Stimulated activated naive CD8-positive, alpha-beta T cell treated with anti-CD3 and anti-CD28 coated beads, Interleukin-15, amount 100 ng/mL, for 72 hours (primary cell): ENCODE results near the gene RYR2.
"Not testable (repeated sequence)": the region's sequence is repeated elsewhere in the genome, so short reads cannot be mapped to it uniquely, and the experiment has no call there.

Experiments
- ATAC-seq: fragments of 150-1000 bp; cut with Tn5 transposase; 2 replicates; pipeline ENCODE4 v1.10.0; 2021; ENCODE audit warnings: mild to moderate bottlenecking, moderate library complexity
- DNase-seq, 2 donors: peaks; one replicate each; pipeline ENCODE4 v3.0.0; 2021 to 2022
- H3K27ac Mint-ChIP-seq, 2 donors: one replicate each; pipeline ENCODE4 v1.8.0; 2022; ENCODE audit warnings: mild to moderate bottlenecking in 2 of 2, mixed read lengths in 2 of 2, moderate library complexity in 2 of 2
- H3K27me3 Mint-ChIP-seq: one replicate; pipeline ENCODE4 v1.8.0; 2022; ENCODE audit warnings: mixed read lengths
- H3K4me1 Mint-ChIP-seq: one replicate; pipeline ENCODE4 v1.8.0; 2022; ENCODE audit warnings: mild to moderate bottlenecking, mixed read lengths
- H3K4me3 Mint-ChIP-seq, 2 donors: one replicate each; pipeline ENCODE4 v1.8.0; 2022; ENCODE audit warnings: mild to moderate bottlenecking in 2 of 2, mixed read lengths in 2 of 2, moderate library complexity in 1 of 2
- H3K9me3 Mint-ChIP-seq, 2 donors: one replicate each; pipeline ENCODE4 v1.8.0; 2022; ENCODE audit warnings: mixed read lengths in 2 of 2

The RYR2 gene

GRCh38 chr1:237603036-237603568, 561.1 kb downstream of the RYR2 start:
- not testable (repeated sequence) for H3K4me1 Mint-ChIP-seq, ATAC-seq, DNase-seq, H3K4me3 Mint-ChIP-seq, H3K27me3 Mint-ChIP-seq, H3K27ac Mint-ChIP-seq
- H3K9me3 Mint-ChIP-seq, result peaks cover 21 to 32% of the 10 kb centered on the region in 2 donors

- DNase-seq (no peak), ATAC-seq (no peak)
- Mint-ChIP-seq H3K27ac (no peak overlapping the region), H3K9me3 (peaks cover 11 to 21% of the 10 kb centered on the region in 2 donors), H3K4me1 (no peaks in the 10 kb centered on the region), H3K4me3 (no peak overlapping the region), H3K27me3 (no peaks in the 10 kb centered on the region)
These were observed 566.4 kb downstream of the RYR2 start for GRCh38 chr1:237608433-237608832.

GRCh38 chr1:237610157-237610556, 568.2 kb downstream of the RYR2 start:
- H3K27me3 Mint-ChIP-seq, result no peaks in the 10 kb centered on the region
- H3K4me3 Mint-ChIP-seq, result no peak overlapping the region
- ATAC-seq, result no peak
- DNase-seq, result no peak
- no peaks in the 10 kb centered on the region for H3K4me1 Mint-ChIP-seq
- H3K9me3 Mint-ChIP-seq, result peaks cover 5 to 13% of the 10 kb centered on the region in 2 donors
- H3K27ac Mint-ChIP-seq, result no peak overlapping the region

DNA sequence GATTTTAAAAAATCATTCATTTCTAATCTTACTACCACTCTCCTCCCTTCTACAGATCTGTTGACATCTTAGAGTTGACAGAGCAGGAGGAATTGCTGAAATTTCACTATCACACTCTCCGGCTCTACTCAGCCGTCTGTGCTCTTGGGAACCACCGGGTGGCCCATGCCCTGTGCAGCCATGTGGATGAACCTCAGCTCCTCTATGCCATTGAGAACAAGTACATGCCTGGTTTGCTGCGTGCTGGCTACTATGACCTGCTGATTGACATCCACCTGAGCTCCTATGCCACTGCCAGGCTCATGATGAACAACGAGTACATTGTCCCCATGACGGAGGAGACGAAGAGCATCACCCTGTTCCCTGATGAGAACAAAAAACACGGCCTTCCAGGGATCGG, 572.0 kb downstream of the RYR2 start:
- Mint-ChIP-seq H3K27ac (no peak overlapping the region), H3K4me1 (no peaks in the 10 kb centered on the region), H3K27me3 (no peaks in the 10 kb centered on the region), H3K9me3 (peaks cover 5 to 36% of the 10 kb centered on the region in 2 donors), H3K4me3 (no peak overlapping the region)
- ATAC-seq, result no peak
- DNase-seq, result no peak

GRCh38 chr1:237619553-237619952, 577.6 kb downstream of the RYR2 start:
- ATAC-seq, result no peak
- Mint-ChIP-seq H3K4me3 (no peak overlapping the region), H3K9me3 (peaks cover 16 to 30% of the 10 kb centered on the region in 2 donors), H3K4me1 (no peaks in the 10 kb centered on the region), H3K27me3 (no peaks in the 10 kb centered on the region), H3K27ac (no peak overlapping the region)
- DNase-seq, result no peak

GRCh38 chr1:237634922-237635321, 592.9 kb downstream of the RYR2 start:
- no peak for DNase-seq
- Mint-ChIP-seq H3K27ac (no peak overlapping the region), H3K27me3 (no peaks in the 10 kb centered on the region), H3K4me3 (no peak overlapping the region), H3K4me1 (no peaks in the 10 kb centered on the region), H3K9me3 (peaks cover 5 to 14% of the 10 kb centered on the region in 2 donors)
- no peak for ATAC-seq

- Mint-ChIP-seq H3K27me3 (no peaks in the 10 kb centered on the region), H3K4me1 (no peaks in the 10 kb centered on the region), H3K27ac (no peak overlapping the region), H3K9me3 (peaks cover 5 to 14% of the 10 kb centered on the region in 2 donors), H3K4me3 (no peak overlapping the region)
- DNase-seq (no peak), ATAC-seq (no peak)
These were observed 596.6 kb downstream of the RYR2 start for GRCh38 chr1:237638555-237638954.

DNA sequence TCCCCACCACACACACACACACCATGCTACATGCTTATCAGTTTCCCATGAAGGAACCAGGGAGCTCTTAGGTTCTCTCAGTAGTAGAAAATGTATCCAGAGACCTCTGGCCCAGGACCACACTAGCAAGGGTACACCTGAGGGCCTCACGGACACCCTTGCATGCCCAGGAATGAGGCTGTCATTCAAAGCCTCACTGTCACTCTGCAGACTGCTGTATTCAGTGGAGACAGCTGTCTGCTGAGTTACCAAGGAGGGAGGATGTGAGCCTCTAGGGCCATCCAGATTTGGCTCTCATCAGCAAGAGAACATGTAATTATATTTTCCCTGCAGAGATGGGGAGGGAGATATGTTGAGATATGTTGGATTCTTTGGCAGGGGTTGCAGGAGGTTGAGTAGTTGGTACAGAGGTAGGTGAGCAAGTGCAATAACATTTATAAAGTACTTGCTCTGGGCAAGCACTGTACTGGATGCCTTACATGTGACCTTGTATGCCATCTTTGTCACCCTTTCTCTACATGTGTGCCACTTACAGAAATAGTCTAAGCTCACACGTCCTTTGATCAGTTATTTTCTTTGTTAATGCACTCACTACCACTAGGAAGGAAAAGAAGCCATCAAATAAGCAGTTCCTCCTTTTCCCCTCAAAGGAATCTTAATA, 598.2 kb downstream of the RYR2 start:
- H3K4me1 Mint-ChIP-seq, result no peaks in the 10 kb centered on the region
- H3K4me3 Mint-ChIP-seq, result no peak overlapping the region
- peaks cover 4 to 7% of the 10 kb centered on the region in 2 donors for H3K9me3 Mint-ChIP-seq
- no peaks in the 10 kb centered on the region for H3K27me3 Mint-ChIP-seq
- no peak overlapping the region for H3K27ac Mint-ChIP-seq
- DNase-seq (no peak), ATAC-seq (no peak)

DNA sequence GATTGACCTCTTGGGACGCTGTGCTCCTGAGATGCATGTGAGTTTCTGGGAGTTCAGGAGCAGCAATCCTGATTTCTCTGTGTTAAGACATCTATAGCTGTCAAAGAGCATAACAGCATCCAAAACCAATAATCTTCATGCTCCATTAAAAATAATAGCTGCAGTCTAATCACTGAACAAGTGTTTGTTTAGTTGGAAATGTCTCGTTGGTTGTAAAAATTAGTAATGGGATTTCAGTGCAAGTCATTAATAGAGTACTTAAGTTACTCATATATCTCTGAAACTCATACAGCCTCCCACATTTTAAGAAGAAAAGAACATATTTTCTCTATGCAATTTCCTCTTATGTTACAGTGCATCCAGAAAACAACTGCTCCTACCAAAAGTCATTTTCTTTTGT, 599.0 kb downstream of the RYR2 start:
- no peaks in the 10 kb centered on the region for H3K27me3 Mint-ChIP-seq
- no peaks in the 10 kb centered on the region for H3K4me1 Mint-ChIP-seq
- ATAC-seq (no peak), DNase-seq (no peak)
- no peak overlapping the region for H3K27ac Mint-ChIP-seq
- H3K9me3 Mint-ChIP-seq, result peaks cover under 1 to 4% of the 10 kb centered on the region in 2 donors
- H3K4me3 Mint-ChIP-seq, result no peak overlapping the region

DNA sequence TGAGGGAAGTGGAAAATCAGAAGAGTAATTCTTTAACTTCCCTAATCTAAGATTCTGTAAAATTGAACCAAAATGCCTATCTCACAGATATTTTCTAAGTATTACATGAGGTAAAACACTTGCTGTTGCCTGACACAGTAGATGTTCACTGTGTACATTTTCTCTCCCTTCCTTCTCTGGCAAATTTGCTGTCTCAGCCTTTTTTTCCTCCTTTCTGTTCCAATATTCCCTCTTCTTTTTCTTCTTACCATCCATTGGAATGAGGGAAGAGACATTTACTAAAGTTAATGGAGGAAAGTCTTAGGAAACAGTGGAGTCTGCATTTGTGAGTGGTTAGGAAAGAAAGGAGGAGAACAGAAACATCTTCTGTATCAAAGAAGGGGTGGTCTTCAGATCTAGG, 608.8 kb downstream of the RYR2 start:
- ATAC-seq (no peak), DNase-seq (no peak)
- no peaks in the 10 kb centered on the region for H3K27me3 Mint-ChIP-seq
- no peak overlapping the region for H3K27ac Mint-ChIP-seq
- H3K4me3 Mint-ChIP-seq, result no peak overlapping the region
- H3K9me3 Mint-ChIP-seq, result no peaks in the 10 kb centered on the region
- no peaks in the 10 kb centered on the region for H3K4me1 Mint-ChIP-seq

DNA sequence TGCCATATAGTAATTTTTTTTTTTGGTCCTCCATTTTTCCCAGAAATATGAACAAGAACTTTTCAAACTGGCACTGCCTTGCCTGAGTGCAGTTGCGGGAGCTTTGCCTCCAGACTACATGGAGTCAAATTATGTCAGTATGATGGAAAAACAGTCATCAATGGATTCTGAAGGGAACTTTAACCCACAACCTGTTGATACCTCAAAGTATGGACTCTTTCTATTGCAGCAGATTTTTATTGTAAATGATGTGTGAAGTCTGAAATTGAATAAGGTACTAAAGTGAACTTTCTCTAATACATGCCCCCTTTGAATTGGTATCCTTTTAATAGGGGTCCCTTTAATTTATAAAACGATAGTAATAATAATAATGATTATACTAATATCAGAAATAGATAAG, 613.8 kb downstream of the RYR2 start:
- ATAC-seq (no peak), DNase-seq (no peak)
- H3K9me3 Mint-ChIP-seq, result no peaks in the 10 kb centered on the region
- H3K4me3 Mint-ChIP-seq, result no peak overlapping the region
- no peak overlapping the region for H3K27ac Mint-ChIP-seq
- H3K27me3 Mint-ChIP-seq, result no peaks in the 10 kb centered on the region
- H3K4me1 Mint-ChIP-seq, result no peaks in the 10 kb centered on the region

DNA sequence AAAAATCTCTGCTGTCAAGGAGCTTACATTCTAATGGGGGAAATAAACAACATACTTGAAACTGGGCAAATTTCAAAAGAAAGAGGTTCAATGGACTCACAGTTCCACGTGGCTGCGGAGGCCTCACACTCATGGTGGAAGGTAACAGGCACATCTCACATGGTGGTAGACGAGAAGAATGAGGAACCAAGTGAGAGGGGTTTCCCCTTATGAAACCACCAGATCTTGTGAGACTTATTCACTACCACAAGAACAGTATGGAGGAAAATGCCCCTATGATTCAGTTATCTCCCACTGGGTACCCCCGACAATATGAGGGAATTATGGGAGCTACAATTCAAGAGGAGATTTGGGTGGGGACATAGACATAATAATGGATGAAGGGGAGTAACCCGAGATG, 622.4 kb downstream of the RYR2 start:
- no peak for DNase-seq
- ATAC-seq, result no peak

GRCh38 chr1:237670302-237670701, 628.3 kb downstream of the RYR2 start:
- H3K4me1 Mint-ChIP-seq, result no peaks in the 10 kb centered on the region
- H3K27ac Mint-ChIP-seq, result no peak overlapping the region
- H3K4me3 Mint-ChIP-seq, result no peak overlapping the region
- no peaks in the 10 kb centered on the region for H3K9me3 Mint-ChIP-seq
- no peak for ATAC-seq
- DNase-seq, result no peak
- H3K27me3 Mint-ChIP-seq, result no peaks in the 10 kb centered on the region

More for the DNA sequence above, 622.4 kb downstream of the RYR2 start:
- Mint-ChIP-seq H3K4me3 (no peak overlapping the region), H3K27me3 (no peaks in the 10 kb centered on the region), H3K9me3 (peaks cover 0 to 5% of the 10 kb centered on the region in 2 donors), H3K4me1 (no peaks in the 10 kb centered on the region), H3K27ac (no peak overlapping the region)

DNA sequence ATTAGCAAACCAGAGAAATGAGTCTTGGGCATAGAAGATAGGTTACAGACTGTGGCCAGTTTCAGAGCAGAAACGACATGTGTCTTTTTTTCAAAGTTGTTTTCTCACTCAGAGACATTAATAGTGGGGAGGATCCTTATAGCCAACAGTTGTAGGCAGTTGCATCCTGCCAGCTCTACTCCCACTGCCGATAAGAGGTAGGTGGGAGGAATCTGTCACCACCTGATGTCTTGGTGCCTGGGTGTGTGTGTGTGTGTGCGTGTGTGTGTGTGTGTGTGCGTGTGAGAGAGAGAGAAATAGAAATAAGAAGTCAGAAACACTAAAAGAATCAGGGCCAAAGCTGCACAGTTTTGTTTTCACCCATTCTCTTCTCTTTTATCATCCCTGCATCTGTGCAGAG, 629.3 kb downstream of the RYR2 start:
- Mint-ChIP-seq H3K27ac (no peak overlapping the region), H3K4me3 (no peak overlapping the region), H3K9me3 (no peaks in the 10 kb centered on the region), H3K4me1 (no peaks in the 10 kb centered on the region), H3K27me3 (no peaks in the 10 kb centered on the region)
- ATAC-seq (no peak), DNase-seq (no peak)

- DNase-seq, result no peak
- Mint-ChIP-seq H3K27me3 (no peaks in the 10 kb centered on the region), H3K27ac (no peak overlapping the region), H3K4me1 (no peaks in the 10 kb centered on the region), H3K4me3 (no peak overlapping the region), H3K9me3 (no peaks in the 10 kb centered on the region)
- ATAC-seq, result no peak
These were observed 630.0 kb downstream of the RYR2 start for GRCh38 chr1:237671935-237672334.

GRCh38 chr1:237672748-237673147, 630.8 kb downstream of the RYR2 start:
- DNase-seq (no peak), ATAC-seq (no peak)
- Mint-ChIP-seq H3K27ac (no peak overlapping the region), H3K4me3 (no peak overlapping the region), H3K4me1 (no peaks in the 10 kb centered on the region), H3K27me3 (no peaks in the 10 kb centered on the region), H3K9me3 (no peaks in the 10 kb centered on the region)

DNA sequence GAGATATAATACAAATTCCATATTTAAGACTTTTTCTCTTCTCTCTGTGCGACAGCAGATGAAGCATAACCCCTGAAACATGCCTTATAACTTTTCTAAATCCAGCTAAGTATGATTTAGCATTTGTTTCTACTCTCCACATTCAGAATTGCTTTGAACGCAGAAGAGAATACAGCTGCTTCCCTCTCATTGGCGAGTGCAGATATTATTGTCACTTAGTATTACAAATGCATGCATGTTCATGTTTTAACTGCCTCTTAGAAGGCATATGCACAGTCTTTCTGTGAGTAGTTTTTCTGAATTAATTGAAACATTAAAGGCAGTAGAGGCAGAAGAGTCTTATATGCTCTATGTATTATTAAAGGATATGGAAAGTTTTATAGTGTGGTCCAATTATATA, 631.6 kb downstream of the RYR2 start:
- H3K27me3 Mint-ChIP-seq, result no peaks in the 10 kb centered on the region
- ATAC-seq (no peak), DNase-seq (no peak)
- H3K27ac Mint-ChIP-seq, result no peak overlapping the region
- H3K4me3 Mint-ChIP-seq, result no peak overlapping the region
- H3K9me3 Mint-ChIP-seq, result no peaks in the 10 kb centered on the region
- H3K4me1 Mint-ChIP-seq, result no peaks in the 10 kb centered on the region
